GM10266 (cell line): ENCODE results near the gene FRMD4A.

Source experiments
- DNase-seq: peaks from one replicate; pipeline ENCODE4 v3.0.0; 2012; ENCODE audit errors: extremely low spot score
- CTCF ChIP-seq: IDR thresholded peaks from 2 replicates; pipeline ENCODE4 v1.5.1; 2012; ENCODE audit warnings: mild to moderate bottlenecking, low read depth; ENCODE audit not compliant: control insufficient read depth, insufficient read depth; ENCODE audit errors: missing control alignments

FRMD4A gene

GRCh38 chr10:13656337-13657100, 674.2 kb downstream of the FRMD4A start:
- no peak for DNase-seq
- no peak for TF ChIP-seq CTCF

DNA sequence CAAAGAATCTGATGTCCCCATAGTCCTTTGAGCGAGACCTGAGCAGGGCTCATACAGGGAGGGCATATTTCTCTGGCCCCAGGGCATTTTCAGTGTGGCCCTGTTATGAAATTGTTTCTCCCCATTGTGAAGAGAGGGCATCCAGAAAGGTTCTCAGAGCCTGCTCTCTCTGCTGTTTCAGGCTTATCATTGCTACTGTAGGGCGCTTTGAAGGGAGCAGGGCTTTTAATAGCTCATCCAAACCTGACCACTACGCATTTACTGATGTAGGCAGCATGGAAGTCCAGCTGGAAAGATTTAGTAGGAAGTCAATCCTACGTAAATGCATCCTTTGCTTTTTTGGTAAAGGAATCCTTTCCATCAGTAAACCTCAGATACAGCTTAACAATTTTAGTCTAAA, 675.9 kb downstream of the FRMD4A start:
- TF ChIP-seq CTCF: no peak
- no peak for DNase-seq

DNA sequence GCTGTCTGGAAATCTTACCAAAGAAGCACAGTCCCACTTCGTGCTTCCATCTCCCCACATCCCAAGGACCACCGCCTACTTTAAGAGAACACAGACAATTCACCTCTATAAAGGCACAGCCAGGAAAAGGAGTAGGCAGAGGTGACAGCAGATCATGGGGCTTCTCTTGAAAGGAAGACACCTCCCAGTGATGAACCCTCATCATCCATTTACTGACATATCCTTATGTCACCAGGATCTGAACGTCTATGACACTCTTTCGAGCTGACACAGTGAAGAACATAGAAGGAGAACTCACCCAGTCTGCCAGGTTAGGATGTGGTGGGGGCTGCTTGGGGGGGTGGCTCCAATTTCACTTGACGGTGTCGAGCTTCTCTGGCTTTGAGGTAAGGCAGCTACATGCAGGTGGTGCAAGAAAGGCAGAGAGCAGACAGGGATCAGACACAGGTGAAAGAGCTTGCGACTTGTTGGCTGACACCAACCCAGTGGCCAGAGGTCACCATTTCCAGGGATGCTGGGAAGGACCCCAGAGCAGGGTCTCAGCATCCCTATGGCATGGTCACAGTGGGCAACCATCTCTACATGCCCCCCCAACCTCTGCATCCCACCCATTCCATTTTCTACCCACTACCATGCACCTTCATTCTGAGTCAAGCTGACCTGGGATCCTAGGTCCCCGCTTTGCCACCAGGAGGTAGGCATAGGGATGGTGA, 676.5 kb downstream of the FRMD4A start:
- DNase-seq: no peak
- TF ChIP-seq CTCF: no peak

- TF ChIP-seq CTCF: no peak
- DNase-seq: no peak
Measured at GRCh38 chr10:13652860-13653259, 677.9 kb downstream of the FRMD4A start.

- TF ChIP-seq CTCF: no peak
Measured at GRCh38 chr10:13651969-13652720, 678.6 kb downstream of the FRMD4A start.

GRCh38 chr10:13650961-13651360, 679.8 kb downstream of the FRMD4A start:
- DNase-seq: no peak
- TF ChIP-seq CTCF: no peak

More at GRCh38 chr10:13651969-13652720, 678.6 kb downstream of the FRMD4A start:
- DNase-seq: no peak
